Endothelial cell of umbilical vein (primary cell): Measurements from ENCODE around the gene LGR4.

ENCODE experiments used
- CTCF ChIP-seq, 2 donors: IDR thresholded peaks; 1 replicate in 1 of 2; 2 replicates in 1 of 2; pipeline ENCODE4 v1.5.1; 2011; ENCODE audit warnings: low read length in 2 of 2, mild to moderate bottlenecking in 2 of 2, moderate library complexity in 2 of 2, control low read depth in 1 of 2, inconsistent platforms in 1 of 2, low read depth in 1 of 2; ENCODE audit not compliant: insufficient read depth in 1 of 2; ENCODE audit errors: extremely low read depth in 1 of 2
- EZH2 ChIP-seq: IDR thresholded peaks from 2 replicates; pipeline ENCODE4 v1.6.1; 2012; ENCODE audit warnings: borderline replicate concordance, low read depth, mild to moderate bottlenecking, moderate library complexity, low read length, inconsistent platforms; ENCODE audit not compliant: severe bottlenecking
- FOS ChIP-seq: IDR thresholded peaks from 2 replicates; pipeline ENCODE4 v1.6.1; 2011; ENCODE audit warnings: mild to moderate bottlenecking, low read length, moderate library complexity, borderline replicate concordance; ENCODE audit not compliant: insufficient read depth
- JUN ChIP-seq: IDR thresholded peaks from 2 replicates; pipeline ENCODE4 v1.6.1; 2011; ENCODE audit warnings: borderline replicate concordance, low read depth; ENCODE audit not compliant: insufficient read length, insufficient read depth
- MYC ChIP-seq: IDR thresholded peaks from one replicate; pipeline ENCODE4 v1.6.1; 2011; ENCODE audit warnings: mild to moderate bottlenecking, low read depth, low read length
- POLR2A ChIP-seq: IDR thresholded peaks from 2 replicates; pipeline ENCODE4 v1.6.1; 2012; ENCODE audit warnings: low read depth, mild to moderate bottlenecking, control low read depth, low read length
- POLR2AphosphoS5 ChIP-seq: IDR thresholded peaks from 2 replicates; pipeline ENCODE4 v1.6.1; 2012; ENCODE audit warnings: low read depth, mild to moderate bottlenecking, control low read depth, low read length, moderate library complexity; ENCODE audit not compliant: insufficient read depth

- TF ChIP-seq EZH2 (no peak), CTCF (IDR thresholded peaks at IDR 0.05; ENCODE audit: extremely low read depth in 1 of 2, insufficient read depth in 1 of 2, low read depth in 1 of 2, low read length in 2 of 2) (no peak), POLR2AphosphoS5 (no peak), POLR2A (no peak), FOS (no peak), JUN (no peak), MYC (no peak)
Measured at GRCh38 chr11:27445625-27446024, 27.0 kb downstream of the LGR4 start.
